Measurements from ENCODE around the gene DLEU7. TPM values are rescaled to one million over a fixed set of nuclear protein-coding genes. Genes with fewer than 3 reads are reported as not detected.

DLEU7 gene
- total and polyA plus RNA-seq, 10 donors, result 0.17 to 2.0 (median 0.65) TPM

GRCh38 chr13:50850445-50850844, 7.0 kb upstream of the DLEU7 start:
- H3K36me3 ChIP-seq, result no peaks in the 10 kb centered on the region
- no peaks in the 10 kb centered on the region for H3K9me3 ChIP-seq
- H3K4me3 ChIP-seq, result no peak overlapping the region
- intact Hi-C loops (cut with DNase I; ENCODE audit: low total_unique reads), result no loop called here
- DNase-seq, result no peak
- TF ChIP-seq POLR2A (IDR thresholded peaks at IDR 0.05), result no peak
- TF ChIP-seq POLR2AphosphoS5 (IDR thresholded peaks at IDR 0.05), result no peak
- TF ChIP-seq CTCF (IDR thresholded peaks at IDR 0.05 in 8 of 11, conservative IDR thresholded peaks at IDR 0.05 in 3 of 11), result no peak
- WGBS, 5 donors, result 48 to 63% (median 57%) methylated on average over 2 of the region's 2 CpGs
- H3K27ac ChIP-seq, result no peak overlapping the region
- no peaks in the 10 kb centered on the region for H3K27me3 ChIP-seq (replicated peaks in 1 of 7)
- no peaks in the 10 kb centered on the region for H3K4me1 ChIP-seq

- WGBS, 5 donors, result 89 to 95% (median 94%) methylated on average over 5 of the region's 5 CpGs
- TF ChIP-seq CTCF (IDR thresholded peaks at IDR 0.05 in 8 of 11, conservative IDR thresholded peaks at IDR 0.05 in 3 of 11), result no peak
- TF ChIP-seq POLR2AphosphoS5 (IDR thresholded peaks at IDR 0.05), result no peak
- TF ChIP-seq POLR2A (IDR thresholded peaks at IDR 0.05), result no peak
Measured at GRCh38 chr13:50847501-50847900, 4.0 kb upstream of the DLEU7 start.

GRCh38 chr13:50846861-50847475, 3.5 kb upstream of the DLEU7 start:
- 37 to 62% (median 54%) methylated on average over 5 of the region's 5 CpGs for WGBS, 5 donors
- intact Hi-C loops (cut with DNase I; ENCODE audit: low total_unique reads), result no loop called here
- no peak overlapping the region for H3K27ac ChIP-seq
- peaks cover 0 to 17% (median 8%) of the 10 kb centered on the region in 6 donors for H3K4me1 ChIP-seq
- H3K27me3 ChIP-seq (replicated peaks in 1 of 7), result peaks cover 0 to 20% (median 14%) of the 10 kb centered on the region in 7 donors
- H3K4me3 ChIP-seq, result no peak overlapping the region
- TF ChIP-seq POLR2AphosphoS5 (IDR thresholded peaks at IDR 0.05), result no peak
- no peak for TF ChIP-seq POLR2A (IDR thresholded peaks at IDR 0.05)
- no peak for TF ChIP-seq CTCF (IDR thresholded peaks at IDR 0.05 in 8 of 11, conservative IDR thresholded peaks at IDR 0.05 in 3 of 11)
- no peak for DNase-seq
- H3K36me3 ChIP-seq, result no peaks in the 10 kb centered on the region
- no peaks in the 10 kb centered on the region for H3K9me3 ChIP-seq

More at GRCh38 chr13:50847501-50847900, 4.0 kb upstream of the DLEU7 start:
- Histone ChIP-seq H3K4me1 (peaks cover 0 to 14% (median 8%) of the 10 kb centered on the region in 6 donors), H3K4me3 (no peak overlapping the region), H3K36me3 (no peaks in the 10 kb centered on the region), H3K27me3 (replicated peaks in 1 of 7) (peaks cover 0 to 16% (median 13%) of the 10 kb centered on the region in 7 donors), H3K9me3 (no peaks in the 10 kb centered on the region), H3K27ac (no peak overlapping the region)
- intact Hi-C loops (cut with DNase I; ENCODE audit: low total_unique reads), result no loop called here
- DNase-seq, result no peak

- 95 to 100% (median 100%) methylated on average over 1 of the region's 1 CpG for WGBS, 5 donors
- no peak overlapping the region for H3K4me3 ChIP-seq
Measured at GRCh38 chr13:50845211-50845610, 1.7 kb upstream of the DLEU7 start.

More at GRCh38 chr13:50845211-50845610, 1.7 kb upstream of the DLEU7 start:
- no peak overlapping the region for H3K27ac ChIP-seq
- intact Hi-C loops (cut with DNase I; ENCODE audit: low total_unique reads), result no loop called here
- no peaks in the 10 kb centered on the region for H3K9me3 ChIP-seq
- DNase-seq, result no peak
- peaks cover 0 to 24% (median 14%) of the 10 kb centered on the region in 7 donors for H3K27me3 ChIP-seq (replicated peaks in 1 of 7)
- H3K4me1 ChIP-seq, result peaks cover 0 to 17% (median 8%) of the 10 kb centered on the region in 6 donors
- no peak for TF ChIP-seq CTCF (IDR thresholded peaks at IDR 0.05 in 8 of 11, conservative IDR thresholded peaks at IDR 0.05 in 3 of 11)
- no peak for TF ChIP-seq POLR2AphosphoS5 (IDR thresholded peaks at IDR 0.05)
- no peak for TF ChIP-seq POLR2A (IDR thresholded peaks at IDR 0.05)
- H3K36me3 ChIP-seq, result no peaks in the 10 kb centered on the region
